SK-N-DZ (cell line): Measurements from ENCODE around the gene DEPDC1B.
"Not testable (repeated sequence)": the region's sequence is repeated elsewhere in the genome, so short reads cannot be mapped to it uniquely, and the experiment has no call there.

Experiments used
- DNase-seq: peaks from one replicate; pipeline ENCODE4 v3.0.0-alpha.2; 2015; ENCODE audit warnings: low spot score

Gene DEPDC1B

GRCh38 chr5:60586307-60586901 lies 113.6 kb downstream of the DEPDC1B start:
- DNase-seq: no peak

GRCh38 chr5:60585618-60586017 lies 114.3 kb downstream of the DEPDC1B start:
- DNase-seq: no peak

- DNase-seq: no peak
Measured at GRCh38 chr5:60584304-60584703, 115.7 kb downstream of the DEPDC1B start.

GRCh38 chr5:60583616-60584015 lies 116.3 kb downstream of the DEPDC1B start:
- DNase-seq: no peak

- DNase-seq: no peak
Measured at GRCh38 chr5:60578315-60578714, 121.7 kb downstream of the DEPDC1B start.

- DNase-seq: no peak
Measured at GRCh38 chr5:60577116-60577515, 122.8 kb downstream of the DEPDC1B start.

GRCh38 chr5:60576425-60576824 lies 123.5 kb downstream of the DEPDC1B start:
- DNase-seq: no peak

GRCh38 chr5:60568646-60569045 lies 131.3 kb downstream of the DEPDC1B start:
- DNase-seq: no peak

- DNase-seq: no peak
Measured at GRCh38 chr5:60563696-60564324, 136.2 kb downstream of the DEPDC1B start.

GRCh38 chr5:60553291-60553690 lies 146.7 kb downstream of the DEPDC1B start:
- not testable (repeated sequence) for DNase-seq

GRCh38 chr5:60551829-60552228 lies 148.1 kb downstream of the DEPDC1B start:
- DNase-seq: no peak

- no peak for DNase-seq
Measured at GRCh38 chr5:60551250-60551649, 148.7 kb downstream of the DEPDC1B start.

- DNase-seq: no peak
Measured at GRCh38 chr5:60550311-60550710, 149.7 kb downstream of the DEPDC1B start.

GRCh38 chr5:60549841-60550240 lies 150.1 kb downstream of the DEPDC1B start:
- no peak for DNase-seq
